HL-60 (cell line): ENCODE results near the gene MT1B.

Experiments used
- GABPA ChIP-seq: IDR thresholded peaks from 2 replicates; pipeline ENCODE4 v1.6.1; 2012; ENCODE audit warnings: low read depth
- POLR2AphosphoS5 ChIP-seq: IDR thresholded peaks from 2 replicates; pipeline ENCODE4 v1.6.1; 2012; ENCODE audit warnings: low read depth
- TF ChIP-seq, protein P1 (sequence below): IDR thresholded peaks from one replicate; pipeline ENCODE4 v1.5.1; 2011; ENCODE audit warnings: low read length, control low read depth, inconsistent platforms; ENCODE audit not compliant: insufficient read depth

DNA sequence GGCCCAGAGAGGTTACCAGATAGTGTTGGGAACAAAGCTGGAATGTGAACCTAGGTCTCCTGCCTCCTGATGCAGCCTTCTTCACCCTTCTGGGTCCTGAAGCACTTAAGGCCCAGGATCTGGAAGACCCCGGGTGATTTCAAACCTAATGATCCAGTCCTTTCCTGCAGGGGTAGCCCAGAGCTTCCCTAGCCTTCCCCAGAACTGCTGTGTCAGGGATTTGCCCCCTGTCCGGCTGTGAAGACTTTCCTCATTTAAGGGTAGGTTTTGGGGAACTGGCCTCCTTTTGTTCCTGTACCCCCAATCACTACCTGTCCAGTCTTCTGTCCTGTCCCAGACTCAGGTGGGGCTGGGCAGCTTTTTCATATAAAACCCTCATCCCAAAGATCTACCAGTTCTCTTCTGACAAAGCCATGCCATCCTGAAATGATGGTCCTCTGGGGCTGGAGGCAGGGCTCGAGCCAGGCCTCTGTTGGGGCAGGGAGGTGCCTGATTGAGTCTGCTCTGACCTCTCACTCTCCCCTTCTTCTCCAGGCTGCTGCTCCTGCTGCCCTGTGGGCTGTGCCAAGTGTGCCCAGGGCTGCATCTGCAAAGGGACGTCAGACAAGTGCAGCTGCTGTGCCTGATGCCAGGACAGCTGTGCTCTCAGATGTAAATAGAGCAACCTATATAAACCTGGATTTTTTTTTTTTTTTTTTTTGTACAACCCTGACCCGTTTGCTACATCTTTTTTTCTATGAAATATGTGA, 31.9 kb downstream of the MT1B start:
- TF ChIP-seq, protein P1, sequence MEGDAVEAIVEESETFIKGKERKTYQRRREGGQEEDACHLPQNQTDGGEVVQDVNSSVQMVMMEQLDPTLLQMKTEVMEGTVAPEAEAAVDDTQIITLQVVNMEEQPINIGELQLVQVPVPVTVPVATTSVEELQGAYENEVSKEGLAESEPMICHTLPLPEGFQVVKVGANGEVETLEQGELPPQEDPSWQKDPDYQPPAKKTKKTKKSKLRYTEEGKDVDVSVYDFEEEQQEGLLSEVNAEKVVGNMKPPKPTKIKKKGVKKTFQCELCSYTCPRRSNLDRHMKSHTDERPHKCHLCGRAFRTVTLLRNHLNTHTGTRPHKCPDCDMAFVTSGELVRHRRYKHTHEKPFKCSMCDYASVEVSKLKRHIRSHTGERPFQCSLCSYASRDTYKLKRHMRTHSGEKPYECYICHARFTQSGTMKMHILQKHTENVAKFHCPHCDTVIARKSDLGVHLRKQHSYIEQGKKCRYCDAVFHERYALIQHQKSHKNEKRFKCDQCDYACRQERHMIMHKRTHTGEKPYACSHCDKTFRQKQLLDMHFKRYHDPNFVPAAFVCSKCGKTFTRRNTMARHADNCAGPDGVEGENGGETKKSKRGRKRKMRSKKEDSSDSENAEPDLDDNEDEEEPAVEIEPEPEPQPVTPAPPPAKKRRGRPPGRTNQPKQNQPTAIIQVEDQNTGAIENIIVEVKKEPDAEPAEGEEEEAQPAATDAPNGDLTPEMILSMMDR: no peak
- no peak for TF ChIP-seq GABPA
- TF ChIP-seq POLR2AphosphoS5: no peak
